SK-N-SH (cell line): ENCODE measurements around the gene MEPCE.

Source experiments
- CHD2 ChIP-seq: fragments of 150-350 bp; IDR thresholded peaks from 2 replicates; pipeline ENCODE4 v1.6.1; 2018; ENCODE audit warnings: low read length; ENCODE audit not compliant: partially characterized antibody
- ELF1 ChIP-seq: IDR thresholded peaks from 2 replicates; pipeline ENCODE4 v1.4.0; 2012
- GABPA ChIP-seq: IDR thresholded peaks from 2 replicates; pipeline ENCODE4 v1.4.0; 2012; ENCODE audit warnings: low read depth, mild to moderate bottlenecking
- JUND ChIP-seq: IDR thresholded peaks from 2 replicates; pipeline ENCODE4 v1.4.0; 2012
- POLR2AphosphoS5 ChIP-seq: IDR thresholded peaks from 2 replicates; pipeline ENCODE4 v1.6.1; 2012; ENCODE audit warnings: low read depth, low read length
- RXRA ChIP-seq: IDR thresholded peaks from 2 replicates; pipeline ENCODE4 v1.4.0; 2012; ENCODE audit warnings: low read depth, mild to moderate bottlenecking, borderline replicate concordance
- TF ChIP-seq, protein P1 (sequence below): fragments of 200-600 bp; sonication (generic); IDR thresholded peaks from 2 replicates; pipeline ENCODE4 v1.6.1; 2017; ENCODE audit warnings: antibody characterized with exemption, mild to moderate bottlenecking, moderate library complexity
- TF ChIP-seq, protein P2 (sequence below): IDR thresholded peaks from 2 replicates; pipeline ENCODE4 v1.6.1; 2012; ENCODE audit warnings: mild to moderate bottlenecking, low read depth, low read length, moderate library complexity
- TF ChIP-seq, protein P3 (sequence below): fragments of 150-350 bp; IDR thresholded peaks from 2 replicates; pipeline ENCODE4 v1.6.1; 2017; ENCODE audit warnings: antibody characterized with exemption, low read length, low read depth, borderline replicate concordance

DNA sequence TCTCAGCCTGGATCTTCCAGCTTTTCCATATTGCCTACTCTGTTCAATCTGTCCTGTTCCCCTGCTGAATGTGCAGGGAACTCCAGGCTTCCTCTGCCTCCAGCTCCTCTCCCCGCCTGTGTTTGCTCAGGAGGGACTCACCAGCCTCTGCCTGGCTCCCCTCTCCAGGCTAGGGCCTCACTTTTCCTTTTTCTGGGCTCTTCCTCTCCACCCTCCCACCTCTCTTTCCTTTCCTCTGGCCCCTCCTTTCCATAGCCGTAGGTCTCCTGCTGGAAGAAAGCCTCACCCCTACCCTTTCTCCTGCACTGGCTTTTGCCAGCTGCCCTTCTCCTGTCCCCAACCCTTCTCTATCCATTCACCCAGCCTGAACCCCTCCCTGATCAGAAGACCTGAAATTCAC is 31.4 kb upstream of the MEPCE start:
- TF ChIP-seq, protein P1, sequence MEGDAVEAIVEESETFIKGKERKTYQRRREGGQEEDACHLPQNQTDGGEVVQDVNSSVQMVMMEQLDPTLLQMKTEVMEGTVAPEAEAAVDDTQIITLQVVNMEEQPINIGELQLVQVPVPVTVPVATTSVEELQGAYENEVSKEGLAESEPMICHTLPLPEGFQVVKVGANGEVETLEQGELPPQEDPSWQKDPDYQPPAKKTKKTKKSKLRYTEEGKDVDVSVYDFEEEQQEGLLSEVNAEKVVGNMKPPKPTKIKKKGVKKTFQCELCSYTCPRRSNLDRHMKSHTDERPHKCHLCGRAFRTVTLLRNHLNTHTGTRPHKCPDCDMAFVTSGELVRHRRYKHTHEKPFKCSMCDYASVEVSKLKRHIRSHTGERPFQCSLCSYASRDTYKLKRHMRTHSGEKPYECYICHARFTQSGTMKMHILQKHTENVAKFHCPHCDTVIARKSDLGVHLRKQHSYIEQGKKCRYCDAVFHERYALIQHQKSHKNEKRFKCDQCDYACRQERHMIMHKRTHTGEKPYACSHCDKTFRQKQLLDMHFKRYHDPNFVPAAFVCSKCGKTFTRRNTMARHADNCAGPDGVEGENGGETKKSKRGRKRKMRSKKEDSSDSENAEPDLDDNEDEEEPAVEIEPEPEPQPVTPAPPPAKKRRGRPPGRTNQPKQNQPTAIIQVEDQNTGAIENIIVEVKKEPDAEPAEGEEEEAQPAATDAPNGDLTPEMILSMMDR: no peak
- no peak for TF ChIP-seq CHD2
- TF ChIP-seq, protein P2, sequence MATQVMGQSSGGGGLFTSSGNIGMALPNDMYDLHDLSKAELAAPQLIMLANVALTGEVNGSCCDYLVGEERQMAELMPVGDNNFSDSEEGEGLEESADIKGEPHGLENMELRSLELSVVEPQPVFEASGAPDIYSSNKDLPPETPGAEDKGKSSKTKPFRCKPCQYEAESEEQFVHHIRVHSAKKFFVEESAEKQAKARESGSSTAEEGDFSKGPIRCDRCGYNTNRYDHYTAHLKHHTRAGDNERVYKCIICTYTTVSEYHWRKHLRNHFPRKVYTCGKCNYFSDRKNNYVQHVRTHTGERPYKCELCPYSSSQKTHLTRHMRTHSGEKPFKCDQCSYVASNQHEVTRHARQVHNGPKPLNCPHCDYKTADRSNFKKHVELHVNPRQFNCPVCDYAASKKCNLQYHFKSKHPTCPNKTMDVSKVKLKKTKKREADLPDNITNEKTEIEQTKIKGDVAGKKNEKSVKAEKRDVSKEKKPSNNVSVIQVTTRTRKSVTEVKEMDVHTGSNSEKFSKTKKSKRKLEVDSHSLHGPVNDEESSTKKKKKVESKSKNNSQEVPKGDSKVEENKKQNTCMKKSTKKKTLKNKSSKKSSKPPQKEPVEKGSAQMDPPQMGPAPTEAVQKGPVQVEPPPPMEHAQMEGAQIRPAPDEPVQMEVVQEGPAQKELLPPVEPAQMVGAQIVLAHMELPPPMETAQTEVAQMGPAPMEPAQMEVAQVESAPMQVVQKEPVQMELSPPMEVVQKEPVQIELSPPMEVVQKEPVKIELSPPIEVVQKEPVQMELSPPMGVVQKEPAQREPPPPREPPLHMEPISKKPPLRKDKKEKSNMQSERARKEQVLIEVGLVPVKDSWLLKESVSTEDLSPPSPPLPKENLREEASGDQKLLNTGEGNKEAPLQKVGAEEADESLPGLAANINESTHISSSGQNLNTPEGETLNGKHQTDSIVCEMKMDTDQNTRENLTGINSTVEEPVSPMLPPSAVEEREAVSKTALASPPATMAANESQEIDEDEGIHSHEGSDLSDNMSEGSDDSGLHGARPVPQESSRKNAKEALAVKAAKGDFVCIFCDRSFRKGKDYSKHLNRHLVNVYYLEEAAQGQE: no peak
- no peak for TF ChIP-seq POLR2AphosphoS5
- TF ChIP-seq GABPA: no peak
- TF ChIP-seq, protein P3, sequence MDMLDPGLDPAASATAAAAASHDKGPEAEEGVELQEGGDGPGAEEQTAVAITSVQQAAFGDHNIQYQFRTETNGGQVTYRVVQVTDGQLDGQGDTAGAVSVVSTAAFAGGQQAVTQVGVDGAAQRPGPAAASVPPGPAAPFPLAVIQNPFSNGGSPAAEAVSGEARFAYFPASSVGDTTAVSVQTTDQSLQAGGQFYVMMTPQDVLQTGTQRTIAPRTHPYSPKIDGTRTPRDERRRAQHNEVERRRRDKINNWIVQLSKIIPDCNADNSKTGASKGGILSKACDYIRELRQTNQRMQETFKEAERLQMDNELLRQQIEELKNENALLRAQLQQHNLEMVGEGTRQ: no peak
- TF ChIP-seq RXRA: no peak
- no peak for TF ChIP-seq ELF1
- no peak for TF ChIP-seq JUND
